DMS79 treated with DMSO at 0.1 percent for 48 hours (cell line): ENCODE results near the gene FAM43B.
A peak's percentile ranks its signal among the peaks of the same experiment; 100 is the strongest.

ENCODE experiments used
- DNase-seq: peaks from one replicate; lab custom pipeline; 2025; lab: John Stamatoyannopoulos, UW

Gene FAM43B

GRCh38 chr1:20552728-20553445, 514 bp downstream of the FAM43B start:
- peak; percentile 10 for DNase-seq

DNA sequence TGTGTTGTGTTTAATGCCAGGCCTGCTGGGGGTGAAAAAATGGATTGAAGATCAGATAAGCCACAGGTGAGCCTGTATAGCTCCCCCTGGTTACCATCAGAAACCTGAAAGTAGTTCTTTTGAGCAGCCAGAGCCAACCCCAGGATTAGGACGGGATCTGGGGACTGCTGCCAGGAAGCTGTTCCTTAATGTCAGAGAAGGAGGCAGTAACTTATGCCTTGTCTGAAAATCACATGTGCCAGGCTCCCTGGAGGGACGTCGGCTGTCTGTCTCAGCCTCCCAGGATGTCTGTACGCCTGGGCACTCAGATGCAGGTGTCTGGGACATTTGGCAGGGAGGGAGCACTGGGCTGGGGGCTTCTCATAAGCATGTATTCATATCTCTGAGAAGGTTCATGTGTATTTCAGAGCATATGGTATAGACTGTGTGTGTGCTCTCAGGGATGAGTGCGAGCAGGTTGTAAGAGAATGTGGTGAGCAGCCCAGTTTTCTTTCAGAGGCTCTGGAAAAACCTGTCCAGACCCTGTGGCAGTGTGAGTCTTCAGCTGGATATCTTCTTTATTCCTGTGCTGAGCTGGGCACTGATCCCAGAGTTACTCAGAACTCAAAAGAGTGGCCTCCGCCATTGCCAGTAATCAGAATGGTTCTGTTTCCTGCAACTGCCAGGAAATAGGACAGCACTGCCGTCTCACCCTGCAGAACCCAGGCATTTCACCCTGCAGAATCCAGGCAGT, 2.8 kb downstream of the FAM43B start:
- no peak for DNase-seq

- DNase-seq: no peak
These were observed 3.4 kb downstream of the FAM43B start for GRCh38 chr1:20555758-20556120.

DNA sequence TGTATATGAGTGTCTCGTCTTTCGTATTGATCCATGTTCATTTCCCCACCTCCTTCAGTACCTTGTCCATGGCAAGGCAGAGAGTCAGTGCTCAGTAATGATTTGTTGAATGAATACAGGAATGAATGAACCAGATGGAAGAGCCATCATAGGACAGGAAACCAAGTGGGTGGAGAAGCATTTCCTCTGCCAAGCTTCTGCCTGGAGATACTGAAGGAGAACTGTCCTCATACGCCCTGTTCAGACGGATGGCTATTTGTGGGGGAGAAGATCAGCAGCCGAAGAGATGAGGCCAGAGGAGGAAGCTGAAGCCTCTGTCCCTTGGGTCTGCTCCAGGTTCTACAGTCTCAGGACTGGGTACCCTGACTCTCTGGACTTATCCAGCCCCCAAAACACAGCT, 5.8 kb downstream of the FAM43B start:
- no peak for DNase-seq

GRCh38 chr1:20560966-20561365, 8.6 kb downstream of the FAM43B start:
- no peak for DNase-seq

GRCh38 chr1:20565234-20565633, 12.9 kb downstream of the FAM43B start:
- DNase-seq: no peak

- DNase-seq: no peak
These were observed 17.2 kb downstream of the FAM43B start for GRCh38 chr1:20569523-20570098.

DNA sequence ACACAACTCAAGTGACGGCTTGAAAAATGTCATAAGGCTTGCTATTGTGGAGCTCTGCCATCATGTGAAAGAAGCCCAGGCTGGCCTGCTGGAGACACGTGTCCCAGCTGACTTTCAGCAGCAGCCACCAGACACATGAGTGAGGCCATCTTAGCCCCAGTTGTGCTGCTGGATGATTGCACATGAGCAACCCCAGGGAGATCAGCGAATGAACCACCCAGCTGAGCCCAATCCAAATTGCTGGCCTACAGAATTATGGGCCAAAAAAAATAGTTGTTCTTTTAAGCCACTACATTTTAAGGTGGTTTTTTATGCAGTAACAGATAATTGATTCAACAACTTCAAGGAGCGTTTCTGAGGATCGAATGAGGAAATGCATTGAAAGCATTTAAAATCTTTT, 19.1 kb downstream of the FAM43B start:
- no peak for DNase-seq

DNA sequence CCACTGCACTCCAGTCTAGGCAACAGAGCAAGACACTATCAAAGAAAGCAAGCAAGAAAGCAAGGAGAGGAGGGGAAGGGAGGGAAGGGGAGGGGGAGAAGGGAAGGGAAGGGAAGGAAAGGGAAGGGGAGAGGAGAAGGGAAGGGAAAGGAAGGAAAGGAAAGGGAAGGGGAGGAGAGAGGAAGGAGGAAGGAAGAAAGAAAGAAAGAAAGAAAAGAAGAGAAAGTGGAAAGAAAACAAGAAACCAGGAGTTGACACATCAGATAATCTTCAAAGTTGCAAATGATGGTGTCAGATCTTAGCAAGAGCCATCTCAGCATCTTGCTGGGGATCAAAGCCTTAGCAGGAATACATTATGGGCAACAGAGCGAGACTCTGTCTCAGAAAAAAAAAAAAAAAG, 21.6 kb downstream of the FAM43B start:
- DNase-seq: no peak

DNA sequence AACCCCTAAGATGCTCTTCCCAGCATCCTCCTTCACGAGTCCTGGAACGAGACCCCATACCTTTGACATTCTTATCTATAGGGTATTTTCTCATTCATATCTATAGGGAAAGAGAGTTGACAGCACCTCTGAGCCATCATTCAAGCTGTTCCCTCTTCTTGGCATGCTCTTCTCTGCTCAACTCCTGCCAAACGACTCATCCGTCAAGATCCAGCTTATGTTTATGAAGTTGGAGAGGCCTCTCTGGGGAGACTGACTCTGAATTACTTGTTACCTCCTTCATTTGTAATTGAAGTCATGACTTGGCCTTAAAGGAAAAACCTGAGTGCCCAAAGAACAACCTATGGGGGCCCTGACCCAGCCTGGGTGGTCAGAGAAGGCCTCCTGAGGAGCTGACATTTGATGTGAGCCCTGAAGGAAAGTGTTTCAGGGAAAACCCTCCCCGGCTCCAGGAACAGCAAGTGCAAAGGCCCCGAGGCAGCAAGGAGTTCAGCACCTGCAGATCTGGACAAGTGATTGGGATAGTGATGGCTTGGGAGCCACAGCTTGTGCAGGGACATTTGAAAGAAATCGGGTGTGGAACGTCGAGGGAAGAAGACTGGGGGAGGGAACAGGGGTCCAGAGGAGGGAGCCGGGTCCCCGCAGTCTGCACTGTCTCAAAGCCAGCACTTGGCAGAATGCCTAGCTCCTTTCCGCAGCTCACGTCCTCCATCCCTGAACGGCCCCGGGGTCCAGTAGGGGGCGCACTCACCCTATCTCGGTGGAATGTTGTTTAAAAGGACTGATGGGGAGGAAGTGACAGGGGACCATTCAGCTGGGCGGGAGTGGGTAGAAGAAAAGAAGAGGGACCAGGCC, 22.5 kb downstream of the FAM43B start:
- DNase-seq: no peak

DNA sequence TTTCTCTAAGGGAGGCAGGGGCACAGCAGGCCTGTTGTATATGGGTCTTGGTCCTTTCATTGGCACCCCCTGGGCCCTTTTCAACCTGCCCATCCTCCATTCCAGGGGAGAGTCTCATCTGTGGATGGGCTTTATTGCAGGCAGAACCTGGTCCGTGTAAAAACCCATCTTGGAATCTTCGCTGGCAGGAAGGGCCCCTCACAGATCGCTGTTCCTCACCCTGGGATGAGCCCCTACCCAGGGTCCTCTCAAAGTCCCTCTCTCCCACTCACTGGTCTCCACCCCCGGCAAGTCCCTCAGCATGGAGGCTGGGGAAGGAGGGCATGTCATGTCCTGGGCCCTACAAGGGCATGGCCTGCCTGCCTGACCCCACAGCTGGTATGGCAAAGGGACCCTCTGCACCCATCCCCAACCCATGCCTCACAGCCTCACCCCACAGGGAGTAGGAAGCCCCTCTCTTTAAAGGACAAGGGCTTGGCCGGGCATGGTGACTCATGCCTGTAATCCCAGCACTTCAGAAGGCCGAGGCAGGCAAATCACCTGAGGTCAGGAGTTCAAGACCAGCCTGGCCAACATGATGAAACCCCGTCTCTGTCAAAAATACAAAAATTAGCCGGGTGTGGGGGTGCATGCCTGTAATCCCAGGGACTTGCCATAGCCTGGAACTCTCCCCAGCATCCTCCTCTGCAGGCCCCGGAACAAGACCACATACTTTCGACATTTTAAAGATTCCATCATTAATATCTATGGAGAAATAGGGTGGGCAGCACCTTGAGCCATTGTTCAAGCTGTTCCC, 23.4 kb downstream of the FAM43B start:
- no peak for DNase-seq

GRCh38 chr1:20578062-20578461, 25.7 kb downstream of the FAM43B start:
- DNase-seq: no peak

GRCh38 chr1:20578721-20579395, 26.5 kb downstream of the FAM43B start:
- no peak for DNase-seq

DNA sequence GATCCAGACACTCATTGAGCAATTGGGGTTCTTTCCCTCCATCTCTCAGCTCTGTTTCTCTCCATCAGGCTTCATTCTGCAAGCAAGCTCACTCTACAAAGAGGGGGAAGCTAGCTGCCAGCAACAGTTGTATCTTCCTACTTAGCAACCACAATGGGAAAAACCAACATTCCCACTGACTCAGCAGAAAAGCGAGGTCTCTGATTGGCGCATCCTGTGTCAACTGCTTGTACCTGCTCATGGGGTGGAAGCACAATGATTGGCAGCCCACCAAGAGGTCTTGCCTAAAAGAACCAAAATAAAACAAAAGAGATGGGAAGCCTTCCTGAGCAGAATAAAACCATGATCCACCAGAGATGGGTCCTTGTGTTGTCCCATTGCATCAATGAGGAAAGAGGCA, 32.5 kb downstream of the FAM43B start:
- no peak for DNase-seq

DNA sequence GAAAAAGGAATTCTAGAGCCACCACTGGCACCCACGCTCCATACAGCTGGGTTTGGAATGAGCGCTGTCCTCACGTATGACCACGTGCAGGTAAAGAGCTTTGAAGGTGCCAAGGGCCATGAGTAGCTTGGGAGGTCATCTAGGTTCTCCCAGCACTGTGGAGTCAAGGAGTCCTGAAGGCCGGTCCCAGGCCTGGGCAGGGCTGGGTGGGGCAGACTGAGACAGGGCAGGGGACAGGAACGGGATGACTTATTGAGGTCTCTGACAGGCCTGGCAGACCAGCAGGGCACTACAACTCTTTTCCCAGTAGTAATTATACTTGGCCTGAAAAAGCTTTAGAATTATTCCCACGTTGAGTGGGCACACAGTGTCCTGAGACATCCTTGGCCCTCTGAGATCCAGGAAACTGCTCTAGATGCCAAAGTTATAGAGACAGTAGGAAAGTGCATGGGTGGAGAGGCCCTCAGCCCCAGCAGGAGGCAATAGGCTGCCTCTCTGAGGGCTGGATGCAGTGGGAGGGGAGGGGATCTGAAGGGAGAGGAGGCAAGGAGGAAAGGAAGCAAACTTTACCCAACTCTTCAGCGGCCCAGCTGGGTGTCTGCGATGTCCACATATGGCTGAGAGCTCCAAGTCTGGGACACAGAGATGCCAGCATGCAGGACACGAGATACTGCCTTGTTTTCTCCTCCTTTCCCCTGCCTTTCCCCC, 34.7 kb downstream of the FAM43B start:
- DNase-seq: no peak

DNA sequence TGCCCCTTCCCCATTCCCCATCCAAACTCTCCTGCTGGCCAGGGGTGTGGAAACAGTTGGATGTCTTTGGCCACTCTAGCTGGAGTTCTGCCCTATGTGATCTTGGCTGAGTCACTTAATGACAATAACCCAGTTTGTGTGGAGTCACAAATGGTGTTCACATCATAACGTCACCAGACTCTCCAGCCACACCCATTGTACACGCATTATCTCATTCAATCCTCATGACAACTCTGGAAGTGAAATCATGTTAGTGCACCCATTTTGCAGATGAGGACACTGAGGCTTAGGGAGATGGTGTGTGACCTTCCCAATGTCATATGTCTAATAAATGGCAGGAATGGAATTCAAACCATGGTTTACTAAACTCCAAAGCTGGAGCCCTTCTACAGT, 35.3 kb downstream of the FAM43B start:
- DNase-seq: no peak

DNA sequence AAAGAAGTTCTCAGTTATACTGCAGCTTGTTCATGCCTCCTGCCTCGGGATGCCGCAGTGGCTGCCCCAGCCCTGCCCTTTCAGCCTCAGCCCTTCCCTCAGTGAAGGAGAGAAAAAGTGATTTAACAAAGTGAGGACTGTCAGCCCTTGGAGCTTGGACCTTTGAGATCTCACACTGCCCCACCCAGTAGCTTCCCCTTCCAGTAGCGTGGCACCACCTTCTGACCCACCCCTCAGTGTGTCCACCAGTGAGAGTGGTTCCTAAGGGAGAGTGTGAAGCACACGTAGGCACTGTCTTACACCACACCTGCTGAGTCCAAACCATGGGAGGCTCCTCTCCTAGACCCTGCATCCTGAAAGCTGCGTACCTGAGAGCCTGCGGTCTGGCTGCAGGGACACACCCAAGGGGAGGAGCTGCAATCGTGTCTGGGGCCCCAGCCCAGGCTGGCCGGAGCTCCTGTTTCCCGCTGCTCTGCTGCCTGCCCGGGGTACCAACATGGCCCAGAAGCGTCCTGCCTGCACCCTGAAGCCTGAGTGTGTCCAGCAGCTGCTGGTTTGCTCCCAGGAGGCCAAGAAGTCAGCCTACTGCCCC, 36.4 kb downstream of the FAM43B start, which contains the start of gene CDA:
CDA (plus strand) TSS at position 464 of the 592 bp plus-strand sequence; CDS start at position 497, 33 bp downstream.
- no peak for DNase-seq

- no peak for DNase-seq
These were observed 37.2 kb downstream of the FAM43B start for GRCh38 chr1:20589331-20590278.

DNA sequence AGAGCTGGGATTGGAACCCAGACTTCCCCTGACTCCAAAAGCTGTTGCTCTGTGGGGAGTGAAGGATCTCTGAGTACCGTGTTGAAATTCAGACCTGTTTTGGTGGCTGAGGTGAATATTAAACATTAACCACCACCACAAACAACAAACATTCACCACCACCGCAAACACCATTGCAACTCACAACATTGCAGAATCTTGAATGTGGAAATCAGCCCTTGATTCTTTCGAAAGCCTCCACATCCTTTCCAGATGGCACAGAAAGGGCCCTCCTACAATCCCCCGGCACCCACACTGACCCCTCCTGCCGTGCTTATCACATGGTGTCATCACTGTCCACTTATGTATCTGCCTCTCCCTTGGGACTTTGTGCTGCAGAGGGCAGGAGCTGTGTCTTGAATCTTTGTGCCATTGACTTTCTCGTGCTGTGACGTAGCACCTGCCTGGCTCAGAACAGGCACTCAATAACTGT, 38.0 kb downstream of the FAM43B start:
- DNase-seq: peak; percentile 10
